Stimulated activated naive CD8-positive, alpha-beta T cell treated with anti-CD3 and anti-CD28 coated beads, Interleukin-15, Interleukin-2, amounts not matched to agents 100 ng/mL and 50 ng/mL, for 24 hours (primary cell): ENCODE measurements around the gene PYGO2.
A peak's percentile ranks its signal among the peaks of the same experiment; 100 is the strongest.

Experiments
- H3K27ac Mint-ChIP-seq: one replicate; pipeline ENCODE4 v1.8.0; 2021; ENCODE audit warnings: mild to moderate bottlenecking, mixed read lengths
- H3K27me3 Mint-ChIP-seq: one replicate; pipeline ENCODE4 v1.8.0; 2021; ENCODE audit warnings: mixed read lengths
- H3K36me3 Mint-ChIP-seq: one replicate; pipeline ENCODE4 v1.8.0; 2021; ENCODE audit warnings: low read depth, mixed read lengths
- H3K4me1 Mint-ChIP-seq: one replicate; pipeline ENCODE4 v1.8.0; 2021; ENCODE audit warnings: low read depth, mixed read lengths
- H3K4me3 Mint-ChIP-seq: one replicate; pipeline ENCODE4 v1.8.0; 2021; ENCODE audit warnings: mild to moderate bottlenecking, mixed read lengths
- H3K9me3 Mint-ChIP-seq: one replicate; pipeline ENCODE4 v1.8.0; 2021; ENCODE audit warnings: mixed read lengths

PYGO2 gene

GRCh38 chr1:154952664-154953063 lies 8.9 kb downstream of the PYGO2 start:
- no peaks in the 10 kb centered on the region for H3K9me3 Mint-ChIP-seq
- peaks cover 74% of the 10 kb centered on the region for H3K4me1 Mint-ChIP-seq
- H3K36me3 Mint-ChIP-seq = peaks cover 9% of the 10 kb centered on the region
- peak overlapping the region; percentile 70 for H3K4me3 Mint-ChIP-seq
- H3K27ac Mint-ChIP-seq = peak overlapping the region; percentile 95
- no peaks in the 10 kb centered on the region for H3K27me3 Mint-ChIP-seq

GRCh38 chr1:154951901-154952657 lies 9.5 kb downstream of the PYGO2 start:
- Mint-ChIP-seq H3K4me3 (peak overlapping the region; percentile 70), H3K36me3 (peaks cover 9% of the 10 kb centered on the region), H3K27ac (peak overlapping the region; percentile 95), H3K9me3 (no peaks in the 10 kb centered on the region), H3K4me1 (peaks cover 69% of the 10 kb centered on the region), H3K27me3 (no peaks in the 10 kb centered on the region)

- H3K27ac Mint-ChIP-seq = peak overlapping the region; percentile 68
- no peaks in the 10 kb centered on the region for H3K9me3 Mint-ChIP-seq
- H3K4me1 Mint-ChIP-seq = peaks cover 45% of the 10 kb centered on the region
- no peak overlapping the region for H3K4me3 Mint-ChIP-seq
- no peaks in the 10 kb centered on the region for H3K27me3 Mint-ChIP-seq
- peaks cover 9% of the 10 kb centered on the region for H3K36me3 Mint-ChIP-seq
These were observed 13.5 kb downstream of the PYGO2 start for GRCh38 chr1:154948079-154948478.

GRCh38 chr1:154945962-154946850 lies 15.4 kb downstream of the PYGO2 start:
- H3K27me3 Mint-ChIP-seq = no peaks in the 10 kb centered on the region
- peaks cover 45% of the 10 kb centered on the region for H3K4me1 Mint-ChIP-seq
- H3K9me3 Mint-ChIP-seq = no peaks in the 10 kb centered on the region
- peaks cover 9% of the 10 kb centered on the region for H3K36me3 Mint-ChIP-seq
- H3K4me3 Mint-ChIP-seq = no peak overlapping the region
- peak overlapping the region; percentile 32 for H3K27ac Mint-ChIP-seq

GRCh38 chr1:154945160-154945961 lies 16.2 kb downstream of the PYGO2 start:
- Mint-ChIP-seq H3K4me3 (no peak overlapping the region), H3K4me1 (peaks cover 45% of the 10 kb centered on the region), H3K27ac (no peak overlapping the region), H3K9me3 (no peaks in the 10 kb centered on the region), H3K36me3 (peaks cover 5% of the 10 kb centered on the region), H3K27me3 (no peaks in the 10 kb centered on the region)

GRCh38 chr1:154944401-154945159 lies 17.0 kb downstream of the PYGO2 start:
- Mint-ChIP-seq H3K27ac (no peak overlapping the region), H3K9me3 (no peaks in the 10 kb centered on the region), H3K4me3 (no peak overlapping the region), H3K27me3 (no peaks in the 10 kb centered on the region), H3K4me1 (peaks cover 49% of the 10 kb centered on the region), H3K36me3 (peaks cover 5% of the 10 kb centered on the region)

GRCh38 chr1:154943649-154944400 lies 17.8 kb downstream of the PYGO2 start:
- H3K9me3 Mint-ChIP-seq = no peaks in the 10 kb centered on the region
- H3K27me3 Mint-ChIP-seq = no peaks in the 10 kb centered on the region

GRCh38 chr1:154941333-154942013 lies 20.1 kb downstream of the PYGO2 start:
- no peaks in the 10 kb centered on the region for H3K36me3 Mint-ChIP-seq
- peak overlapping the region; percentile 76 for H3K27ac Mint-ChIP-seq
- peaks cover 67% of the 10 kb centered on the region for H3K4me1 Mint-ChIP-seq
- no peak overlapping the region for H3K4me3 Mint-ChIP-seq
- no peaks in the 10 kb centered on the region for H3K9me3 Mint-ChIP-seq
- no peaks in the 10 kb centered on the region for H3K27me3 Mint-ChIP-seq

More at GRCh38 chr1:154943649-154944400, 17.8 kb downstream of the PYGO2 start:
- H3K36me3 Mint-ChIP-seq = peaks cover 5% of the 10 kb centered on the region
- H3K4me3 Mint-ChIP-seq = no peak overlapping the region
- H3K27ac Mint-ChIP-seq = peak overlapping the region; percentile 59
- H3K4me1 Mint-ChIP-seq = peaks cover 53% of the 10 kb centered on the region

GRCh38 chr1:154940651-154941194 lies 20.9 kb downstream of the PYGO2 start:
- Mint-ChIP-seq H3K36me3 (no peaks in the 10 kb centered on the region), H3K27ac (peak overlapping the region; percentile 76), H3K9me3 (no peaks in the 10 kb centered on the region), H3K4me3 (peak overlapping the region; percentile 27), H3K4me1 (peaks cover 72% of the 10 kb centered on the region), H3K27me3 (no peaks in the 10 kb centered on the region)

GRCh38 chr1:154940213-154940560 lies 21.4 kb downstream of the PYGO2 start:
- Mint-ChIP-seq H3K36me3 (no peaks in the 10 kb centered on the region), H3K27ac (no peak overlapping the region), H3K9me3 (no peaks in the 10 kb centered on the region), H3K27me3 (no peaks in the 10 kb centered on the region), H3K4me1 (peaks cover 78% of the 10 kb centered on the region), H3K4me3 (no peak overlapping the region)

- no peaks in the 10 kb centered on the region for H3K9me3 Mint-ChIP-seq
- H3K4me1 Mint-ChIP-seq = peaks cover 77% of the 10 kb centered on the region
- H3K27ac Mint-ChIP-seq = peak overlapping the region; percentile 46
- H3K36me3 Mint-ChIP-seq = no peaks in the 10 kb centered on the region
- no peaks in the 10 kb centered on the region for H3K27me3 Mint-ChIP-seq
- peak overlapping the region; percentile 5 for H3K4me3 Mint-ChIP-seq
These were observed 22.8 kb downstream of the PYGO2 start for GRCh38 chr1:154938604-154939399.

GRCh38 chr1:154937988-154938386 lies 23.6 kb downstream of the PYGO2 start:
- no peaks in the 10 kb centered on the region for H3K36me3 Mint-ChIP-seq
- no peaks in the 10 kb centered on the region for H3K9me3 Mint-ChIP-seq
- peak overlapping the region; percentile 95 for H3K4me3 Mint-ChIP-seq
- H3K27ac Mint-ChIP-seq = peak overlapping the region; percentile 99
- H3K27me3 Mint-ChIP-seq = no peaks in the 10 kb centered on the region
- H3K4me1 Mint-ChIP-seq = peaks cover 69% of the 10 kb centered on the region
